HepG2 (cell line): ENCODE measurements around the gene ZNF100. TPM values are rescaled to one million over a fixed set of nuclear protein-coding genes. Genes with fewer than 3 reads are reported as not detected.

ENCODE experiments used
- ATF7-NPFF ChIP-seq: sonication (generic); formaldehyde crosslinking; IDR thresholded peaks from 2 replicates; pipeline ENCODE4 v1.8.1; 2023; ENCODE audit warnings: mild to moderate bottlenecking, low read depth, missing genetic modification reagents, moderate library complexity
- ATRX ChIP-seq: sonication (generic); formaldehyde crosslinking; IDR thresholded peaks from 2 replicates; pipeline ENCODE4 v1.4.0; 2020; ENCODE audit warnings: missing genetic modification reagents, borderline replicate concordance
- KDM6A ChIP-seq: IDR thresholded peaks from 2 replicates; pipeline ENCODE4 v1.6.1; 2016; ENCODE audit warnings: low read depth
- KIAA2018 ChIP-seq: sonication (generic); formaldehyde crosslinking; IDR thresholded peaks from 2 replicates; pipeline ENCODE4 v1.5.0; 2020; ENCODE audit warnings: mild to moderate bottlenecking, missing genetic modification reagents, borderline replicate concordance
- KMT2B ChIP-seq: IDR thresholded peaks from 2 replicates; pipeline ENCODE4 v1.6.1; 2016; ENCODE audit warnings: missing genetic modification reagents, missing compliant biosample characterization
- MTA3 ChIP-seq: sonication (generic); formaldehyde crosslinking; IDR thresholded peaks from 2 replicates; pipeline ENCODE4 v1.4.0; 2020; ENCODE audit warnings: missing genetic modification reagents
- MXD1 ChIP-seq: sonication (generic); formaldehyde crosslinking; IDR thresholded peaks from 2 replicates; pipeline ENCODE4 v1.4.0; 2020; ENCODE audit warnings: mild to moderate bottlenecking, missing genetic modification reagents
- SMYD3 ChIP-seq: sonication (generic); formaldehyde crosslinking; IDR thresholded peaks from 2 replicates; pipeline ENCODE4 v1.8.1; 2023; ENCODE audit warnings: mild to moderate bottlenecking, missing genetic modification reagents
- THAP7 ChIP-seq: sonication (generic); formaldehyde crosslinking; IDR thresholded peaks from 2 replicates; pipeline ENCODE4 v1.8.1; 2023; ENCODE audit warnings: mild to moderate bottlenecking, missing genetic modification reagents
- ZBTB43 ChIP-seq: sonication (generic); formaldehyde crosslinking; conservative IDR thresholded peaks from 2 replicates; pipeline ENCODE4 v1.4.0; 2020; ENCODE audit warnings: missing genetic modification reagents
- ZNF230 ChIP-seq: sonication (generic); formaldehyde crosslinking; IDR thresholded peaks from 2 replicates; pipeline ENCODE4 v1.4.0; 2020; ENCODE audit warnings: mild to moderate bottlenecking, missing genetic modification reagents
- ZNF337 ChIP-seq: sonication (generic); formaldehyde crosslinking; IDR thresholded peaks from 2 replicates; pipeline ENCODE4 v1.5.1; 2020; ENCODE audit warnings: missing genetic modification reagents, low read depth, mild to moderate bottlenecking, borderline replicate concordance
- ZNF362 ChIP-seq: sonication (generic); formaldehyde crosslinking; IDR thresholded peaks from 2 replicates; pipeline ENCODE4 v1.4.0; 2020; ENCODE audit warnings: missing genetic modification reagents, mild to moderate bottlenecking, borderline replicate concordance
- ZNF660 ChIP-seq: sonication (generic); formaldehyde crosslinking; IDR thresholded peaks from 2 replicates; pipeline ENCODE4 v1.5.1; 2020; ENCODE audit warnings: mild to moderate bottlenecking, low read depth, missing genetic modification reagents, borderline replicate concordance
- polyA plus RNA-seq, 8 experiments: library from polyadenylated mRNA; depleted of rRNA in 3 of 8; stranded (reverse) in 7 of 8; unstranded in 1 of 8; fragments of >200 nt; fragmentation: Illumina TruSeq in 4 of 8; extraction: Trizol in 4 of 8; gene quantifications; 2 replicates each; pipeline versions ENCODE4 v1.2.1 to v1.2.3, GENCODE V29; 2011 to 2016; ENCODE audit warnings: low read depth in 4 of 8, missing spikeins in 1 of 8, mixed read lengths in 1 of 8; ENCODE audit not compliant: insufficient read depth in 1 of 8
- total RNA-seq, 5 experiments: library from RNA; depleted of rRNA; stranded (reverse); fragments of >200 nt; fragmentation: Illumina TruSeq; extraction: Trizol; gene quantifications; 2 replicates each; pipeline ENCODE4 v1.2.3, GENCODE V29; 2016; ENCODE audit warnings: low read depth in 1 of 5
- TF ChIP-seq, protein P1 (sequence below): sonication (generic); formaldehyde crosslinking; IDR thresholded peaks from 2 replicates; pipeline ENCODE4 v1.8.0; 2022; ENCODE audit warnings: mild to moderate bottlenecking, missing genetic modification reagents

The ZNF100 gene
- total and polyA plus RNA-seq, 2 of the 13 experiments (the other 11 are each of a cell fraction or from before 2014, with no cell fraction given) = 2.5 to 11.4 TPM

GRCh38 chr19:21767065-21767800 lies at the start of gene ZNF100 (continued):
- TF ChIP-seq ZBTB43 (CRISPR knock-in tag) = no peak
- peak; percentile 66; the same call in 1 of the 2 replicates for TF ChIP-seq KMT2B (CRISPR knock-in tag)
- no peak for TF ChIP-seq ZNF337
- no peak for TF ChIP-seq ATF7-NPFF (CRISPR knock-in tag)
- TF ChIP-seq KIAA2018 = no peak
- TF ChIP-seq MXD1 (CRISPR knock-in tag) = peak; percentile 72; the same call in 1 of the 2 replicates
- TF ChIP-seq ZNF230 (CRISPR knock-in tag) = no peak
- no peak for TF ChIP-seq KDM6A (CRISPR knock-in tag)
- no peak for TF ChIP-seq MTA3 (CRISPR knock-in tag)
- no peak for TF ChIP-seq ZNF362 (CRISPR knock-in tag)
- TF ChIP-seq ATRX (CRISPR knock-in tag) = no peak
- no peak for TF ChIP-seq SMYD3 (CRISPR knock-in tag)
- TF ChIP-seq ZNF660 (CRISPR knock-in tag) = no peak
- TF ChIP-seq, protein P1, sequence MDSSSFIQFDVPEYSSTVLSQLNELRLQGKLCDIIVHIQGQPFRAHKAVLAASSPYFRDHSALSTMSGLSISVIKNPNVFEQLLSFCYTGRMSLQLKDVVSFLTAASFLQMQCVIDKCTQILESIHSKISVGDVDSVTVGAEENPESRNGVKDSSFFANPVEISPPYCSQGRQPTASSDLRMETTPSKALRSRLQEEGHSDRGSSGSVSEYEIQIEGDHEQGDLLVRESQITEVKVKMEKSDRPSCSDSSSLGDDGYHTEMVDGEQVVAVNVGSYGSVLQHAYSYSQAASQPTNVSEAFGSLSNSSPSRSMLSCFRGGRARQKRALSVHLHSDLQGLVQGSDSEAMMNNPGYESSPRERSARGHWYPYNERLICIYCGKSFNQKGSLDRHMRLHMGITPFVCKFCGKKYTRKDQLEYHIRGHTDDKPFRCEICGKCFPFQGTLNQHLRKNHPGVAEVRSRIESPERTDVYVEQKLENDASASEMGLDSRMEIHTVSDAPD (CRISPR knock-in tag) = no peak
- no peak for TF ChIP-seq THAP7 (CRISPR knock-in tag)
